Neural cell (in vitro differentiated cells): Measurements from ENCODE around the gene ZNF662. TPM values are rescaled to one million over a fixed set of nuclear protein-coding genes. Genes with fewer than 3 reads are reported as not detected.

Experiments
- H2AFZ ChIP-seq: fragments of 200-600, 300-800 bp; sonication (generic), shearing (Covaris generic); 2 replicates; pipeline ENCODE4 v1.6.0; 2014; ENCODE audit warnings: low read depth, mild to moderate bottlenecking, antibody characterized with exemption, low read length, moderate library complexity
- H3F3A ChIP-seq: fragments of 200-600 bp; shearing (Covaris generic); 2 replicates; pipeline ENCODE4 v1.6.1; 2016; ENCODE audit warnings: mild to moderate bottlenecking, moderate library complexity, mixed read lengths, antibody characterized with exemption, low read length; ENCODE audit not compliant: insufficient read depth, poor library complexity, severe bottlenecking
- H3K27ac ChIP-seq: fragments of 200-600, 300-800 bp; sonication (generic), shearing (Covaris generic); 2 replicates; pipeline ENCODE4 v1.5.1; 2014; ENCODE audit warnings: mild to moderate bottlenecking, low read length, moderate library complexity
- H3K27me3 ChIP-seq: fragments of 300-800, 200-600 bp; sonication (generic), shearing (Covaris generic); 2 replicates; pipeline ENCODE4 v1.6.0; 2014; ENCODE audit warnings: mild to moderate bottlenecking, low read depth, low read length, moderate library complexity; ENCODE audit not compliant: insufficient read depth
- H3K36me3 ChIP-seq: fragments of 300-800, 200-600 bp; sonication (generic), shearing (Covaris generic); 2 replicates; pipeline ENCODE4 v1.5.1; 2014; ENCODE audit warnings: mild to moderate bottlenecking, antibody characterized with exemption, low read length, moderate library complexity; ENCODE audit not compliant: insufficient read depth
- H3K4me2 ChIP-seq: fragments of 300-800, 200-600 bp; sonication (generic), shearing (Covaris generic); 2 replicates; pipeline ENCODE4 v1.6.0; 2014; ENCODE audit warnings: mild to moderate bottlenecking, low read length
- H3K4me3 ChIP-seq: fragments of 300-800, 200-600 bp; sonication (generic), shearing (Covaris generic); 2 replicates; pipeline ENCODE4 v1.5.1; 2014; ENCODE audit warnings: mild to moderate bottlenecking, low read length, moderate library complexity
- H3K79me2 ChIP-seq: fragments of 200-600 bp; shearing (Covaris generic); replicated peaks from 2 replicates; pipeline ENCODE4 v1.6.0; 2014; ENCODE audit warnings: mild to moderate bottlenecking, low read length, moderate library complexity; ENCODE audit not compliant: insufficient read depth
- H3K9ac ChIP-seq: fragments of 300-800, 200-600 bp; sonication (generic), shearing (Covaris generic); 2 replicates; pipeline ENCODE4 v1.6.1; 2016; ENCODE audit warnings: mild to moderate bottlenecking, low read length, mixed read lengths
- H3K9me2 ChIP-seq: fragments of 200-600 bp; shearing (Covaris generic); 2 replicates; pipeline ENCODE4 v1.6.1; 2016; ENCODE audit warnings: mild to moderate bottlenecking, low read length, mixed read lengths; ENCODE audit not compliant: insufficient read depth
- H3K9me3 ChIP-seq: fragments of 200-600, 300-800 bp; sonication (generic), shearing (Covaris generic); 2 replicates; pipeline ENCODE4 v1.6.1; 2016; ENCODE audit warnings: mild to moderate bottlenecking, mixed run types, low read length, moderate library complexity, mixed read lengths
- H4K20me1 ChIP-seq: fragments of 200-600 bp; shearing (Covaris generic); 2 replicates; pipeline ENCODE4 v1.6.1; 2016; ENCODE audit warnings: mild to moderate bottlenecking, mixed run types; ENCODE audit not compliant: insufficient read depth
- EP300 ChIP-seq: fragments of 450-650 bp; conservative IDR thresholded peaks from 2 replicates; pipeline ENCODE4 v1.6.1; 2014; ENCODE audit warnings: antibody characterized with exemption, mild to moderate bottlenecking, moderate library complexity; ENCODE audit not compliant: poor library complexity, severe bottlenecking
- EZH2 ChIP-seq: fragments of 200-600, 300-800 bp; shearing (Covaris generic), sonication (generic); IDR thresholded peaks from 2 replicates; pipeline ENCODE4 v1.6.1; 2014; ENCODE audit warnings: antibody characterized with exemption, low read length, borderline replicate concordance, mild to moderate bottlenecking; ENCODE audit not compliant: insufficient read depth, poor library complexity, severe bottlenecking
- MXI1 ChIP-seq: fragments of 450-650 bp; conservative IDR thresholded peaks from 2 replicates; pipeline ENCODE4 v1.6.1; 2014; ENCODE audit warnings: antibody characterized with exemption, mild to moderate bottlenecking; ENCODE audit not compliant: poor library complexity, severe bottlenecking
- POLR2AphosphoS5 ChIP-seq: IDR thresholded peaks from 2 replicates; pipeline ENCODE4 v1.6.1; 2012
- RAD21 ChIP-seq: fragments of 450-650 bp; conservative IDR thresholded peaks from 2 replicates; pipeline ENCODE4 v1.6.1; 2014; ENCODE audit warnings: antibody characterized with exemption, mild to moderate bottlenecking, moderate library complexity
- REST ChIP-seq: IDR thresholded peaks from 2 replicates; pipeline ENCODE4 v1.6.1; 2012; ENCODE audit warnings: borderline replicate concordance
- SMC3 ChIP-seq: fragments of 450-650 bp; conservative IDR thresholded peaks from 2 replicates; pipeline ENCODE4 v1.6.1; 2014; ENCODE audit warnings: antibody characterized with exemption, mild to moderate bottlenecking, moderate library complexity; ENCODE audit not compliant: poor library complexity
- TAF1 ChIP-seq: IDR thresholded peaks from 2 replicates; pipeline ENCODE4 v1.6.1; 2012; ENCODE audit warnings: low read depth
- polyA plus RNA-seq: library from polyadenylated mRNA; depleted of rRNA; stranded (reverse); fragments of >200 nt; gene quantifications from 2 replicates; pipeline ENCODE4 v1.2.3, GENCODE V29; 2014
- TF ChIP-seq, protein P1 (sequence below): fragments of 450-650 bp; IDR thresholded peaks from 2 replicates; pipeline ENCODE4 v1.5.1; 2014; ENCODE audit warnings: antibody characterized with exemption, mild to moderate bottlenecking, moderate library complexity; ENCODE audit not compliant: poor library complexity, severe bottlenecking

The ZNF662 gene
- polyA plus RNA-seq, 1 donor from 2014 or later: not detected

DNA sequence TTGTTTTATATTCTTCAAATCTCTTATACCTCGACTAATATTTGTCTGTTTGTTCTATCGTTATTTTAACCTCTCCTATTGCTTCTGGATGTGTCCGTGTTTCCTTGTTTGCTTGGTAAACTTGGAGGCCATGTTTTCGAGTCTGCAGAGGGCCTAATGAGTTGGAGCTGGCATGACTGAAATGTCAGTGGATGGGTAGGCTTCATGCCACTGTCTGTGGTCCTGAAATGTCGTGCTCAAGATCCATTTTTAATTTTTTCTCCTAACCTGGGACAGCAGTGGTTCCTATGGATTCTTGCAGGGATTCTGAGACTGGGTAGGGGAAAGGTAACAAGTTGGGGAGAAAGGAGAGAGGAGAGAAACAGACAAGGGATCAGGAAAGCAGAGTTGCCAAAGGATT, 54.3 kb downstream of the ZNF662 start (continued):
- TF ChIP-seq POLR2AphosphoS5: no peak

- H3K36me3 ChIP-seq: no peaks in the 10 kb centered on the region
- H3K4me2 ChIP-seq: no peak overlapping the region
- H3K79me2 ChIP-seq: no peaks in the 10 kb centered on the region
- no peak overlapping the region for H2AFZ ChIP-seq
- no peaks in the 10 kb centered on the region for H3K9me2 ChIP-seq
- TF ChIP-seq REST (no peak), EZH2 (no peak), SMC3 (no peak)
- no peaks in the 10 kb centered on the region for H4K20me1 ChIP-seq
- H3F3A ChIP-seq: no peaks in the 10 kb centered on the region
- H3K4me3 ChIP-seq: no peak overlapping the region
- H3K27me3 ChIP-seq: no peaks in the 10 kb centered on the region
- H3K9ac ChIP-seq: no peak overlapping the region
- H3K27ac ChIP-seq: no peak overlapping the region
- H3K9me3 ChIP-seq: no peaks in the 10 kb centered on the region
Observed at GRCh38 chr3:42960786-42961185, 54.8 kb downstream of the ZNF662 start.

GRCh38 chr3:42961633-42962032, 55.7 kb downstream of the ZNF662 start:
- H3K4me3 ChIP-seq: no peak overlapping the region
- no peaks in the 10 kb centered on the region for H3K9me2 ChIP-seq
- no peak overlapping the region for H3K27ac ChIP-seq
- peak; percentile 88 for TF ChIP-seq SMC3
- no peak for TF ChIP-seq EZH2
- no peak for TF ChIP-seq MXI1
- TF ChIP-seq, protein P1, sequence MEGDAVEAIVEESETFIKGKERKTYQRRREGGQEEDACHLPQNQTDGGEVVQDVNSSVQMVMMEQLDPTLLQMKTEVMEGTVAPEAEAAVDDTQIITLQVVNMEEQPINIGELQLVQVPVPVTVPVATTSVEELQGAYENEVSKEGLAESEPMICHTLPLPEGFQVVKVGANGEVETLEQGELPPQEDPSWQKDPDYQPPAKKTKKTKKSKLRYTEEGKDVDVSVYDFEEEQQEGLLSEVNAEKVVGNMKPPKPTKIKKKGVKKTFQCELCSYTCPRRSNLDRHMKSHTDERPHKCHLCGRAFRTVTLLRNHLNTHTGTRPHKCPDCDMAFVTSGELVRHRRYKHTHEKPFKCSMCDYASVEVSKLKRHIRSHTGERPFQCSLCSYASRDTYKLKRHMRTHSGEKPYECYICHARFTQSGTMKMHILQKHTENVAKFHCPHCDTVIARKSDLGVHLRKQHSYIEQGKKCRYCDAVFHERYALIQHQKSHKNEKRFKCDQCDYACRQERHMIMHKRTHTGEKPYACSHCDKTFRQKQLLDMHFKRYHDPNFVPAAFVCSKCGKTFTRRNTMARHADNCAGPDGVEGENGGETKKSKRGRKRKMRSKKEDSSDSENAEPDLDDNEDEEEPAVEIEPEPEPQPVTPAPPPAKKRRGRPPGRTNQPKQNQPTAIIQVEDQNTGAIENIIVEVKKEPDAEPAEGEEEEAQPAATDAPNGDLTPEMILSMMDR: peak; percentile 86
- TF ChIP-seq TAF1: no peak
- TF ChIP-seq POLR2AphosphoS5: no peak
- no peak for TF ChIP-seq EP300
- peak; percentile 89 for TF ChIP-seq RAD21
- no peak for TF ChIP-seq REST
- no peaks in the 10 kb centered on the region for H4K20me1 ChIP-seq
- no peak overlapping the region for H2AFZ ChIP-seq
- no peak overlapping the region for H3K4me2 ChIP-seq
- H3F3A ChIP-seq: no peaks in the 10 kb centered on the region
- H3K9me3 ChIP-seq: no peaks in the 10 kb centered on the region
- H3K79me2 ChIP-seq: no peaks in the 10 kb centered on the region
- H3K36me3 ChIP-seq: no peaks in the 10 kb centered on the region
- no peaks in the 10 kb centered on the region for H3K27me3 ChIP-seq
- H3K9ac ChIP-seq: no peak overlapping the region
